ENCODE measurements around the gene PLEKHG5. TPM values are rescaled to one million over a fixed set of nuclear protein-coding genes. Genes with fewer than 3 reads are reported as not detected.

PLEKHG5 gene
- total and polyA plus RNA-seq, 11 donors = 7.2 to 20.2 (median 15.2) TPM

GRCh38 chr1:6491966-6492365 lies 499 bp upstream of the PLEKHG5 start:
- Histone ChIP-seq H3K9me3 (no peaks in the 10 kb centered on the region), H3K27me3 (peaks cover 0 to 20% (median 0%) of the 10 kb centered on the region in 9 donors), H3K36me3 (no peaks in the 10 kb centered on the region), H3K4me1 (peaks cover 3 to 82% (median 50%) of the 10 kb centered on the region in 12 donors), H3K4me3 (peak overlapping the region in 1 of 12 donors; percentile 4), H3K27ac (peak overlapping the region in 11 of 12 donors; percentile 51 to 86 (median 70))
- TF ChIP-seq CTCF (IDR thresholded peaks at IDR 0.05) = no peak
- no peak for TF ChIP-seq POLR2A (IDR thresholded peaks at IDR 0.05)
- DNase-seq = no peak
- intact Hi-C loops (cut with DNase I) = loop anchor here in 1 of 10 donors (10.0 kb wide), 1 partner anchor 133 kb away; the partner anchor contains the start of gene THAP3
- WGBS, 4 donors = 53 to 80% (median 58%) methylated on average over 9 to 10 of the region's 10 CpGs
- no peak for ATAC-seq

DNA sequence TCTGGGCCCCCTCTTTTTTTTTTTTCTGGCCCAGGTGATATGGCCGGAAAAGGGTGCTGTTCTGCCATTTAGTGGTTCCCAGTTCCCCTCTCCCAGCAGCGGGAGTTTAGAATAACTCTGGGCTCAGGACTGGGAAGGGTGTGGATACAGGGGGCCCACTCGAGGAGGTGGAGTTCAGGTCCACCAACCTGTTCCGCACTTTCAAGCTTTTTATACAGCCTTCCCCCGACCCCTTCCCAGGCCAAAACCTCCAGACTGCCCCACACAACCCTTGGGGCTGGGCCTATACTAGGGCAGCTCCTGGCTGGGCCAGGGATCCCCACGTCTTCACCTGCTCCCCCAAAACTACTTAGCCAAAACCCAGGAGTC lies 402 bp downstream of the PLEKHG5 start:
- DNase-seq (no peak), ATAC-seq (no peak)
- peak overlapping the region in 11 of 12 donors; percentile 64 to 86 (median 77) for H3K27ac ChIP-seq
- intact Hi-C loops (cut with DNase I) = loop anchor here in 1 of 10 donors (10.0 kb wide), 1 partner anchor 134 kb away; the partner anchor contains the start of gene THAP3
- 32 to 53% (median 39%) methylated on average over 6 of the region's 6 CpGs for WGBS, 4 donors
- no peaks in the 10 kb centered on the region for H3K9me3 ChIP-seq
- no peaks in the 10 kb centered on the region for H3K36me3 ChIP-seq
- peak overlapping the region; percentile 40 to 81 (median 64) for H3K4me3 ChIP-seq
- H3K27me3 ChIP-seq = peaks cover 0 to 17% (median 0%) of the 10 kb centered on the region in 9 donors
- no peak for TF ChIP-seq CTCF (IDR thresholded peaks at IDR 0.05)
- TF ChIP-seq POLR2A (IDR thresholded peaks at IDR 0.05) = no peak
- H3K4me1 ChIP-seq = peaks cover 3 to 81% (median 46%) of the 10 kb centered on the region in 12 donors

GRCh38 chr1:6490181-6491080 lies 1.0 kb downstream of the PLEKHG5 start:
- Histone ChIP-seq H3K27ac (peak overlapping the region in 11 of 12 donors; percentile 64 to 86 (median 77)), H3K36me3 (no peaks in the 10 kb centered on the region), H3K9me3 (no peaks in the 10 kb centered on the region), H3K27me3 (peaks cover 0 to 20% (median 0%) of the 10 kb centered on the region in 9 donors), H3K4me3 (peak overlapping the region; percentile 40 to 81 (median 64)), H3K4me1 (peaks cover 3 to 81% (median 49%) of the 10 kb centered on the region in 12 donors)
- 0 to 3% (median 1%) methylated on average over 40 to 70 of the region's 70 CpGs for WGBS, 4 donors
- TF ChIP-seq POLR2A (IDR thresholded peaks at IDR 0.05) (no peak), CTCF (IDR thresholded peaks at IDR 0.05) (peak in 2 of 12 donors; percentile 29 to 40)
- peak; percentile 61 to 80 (median 68) for DNase-seq
- peak in 3 of 4 donors; percentile 55 to 71 (median 67) for ATAC-seq
- intact Hi-C loops (cut with DNase I) = loop anchor here in 1 of 10 donors (10.0 kb wide), 1 partner anchor 134 kb away; the partner anchor contains the start of gene THAP3

DNA sequence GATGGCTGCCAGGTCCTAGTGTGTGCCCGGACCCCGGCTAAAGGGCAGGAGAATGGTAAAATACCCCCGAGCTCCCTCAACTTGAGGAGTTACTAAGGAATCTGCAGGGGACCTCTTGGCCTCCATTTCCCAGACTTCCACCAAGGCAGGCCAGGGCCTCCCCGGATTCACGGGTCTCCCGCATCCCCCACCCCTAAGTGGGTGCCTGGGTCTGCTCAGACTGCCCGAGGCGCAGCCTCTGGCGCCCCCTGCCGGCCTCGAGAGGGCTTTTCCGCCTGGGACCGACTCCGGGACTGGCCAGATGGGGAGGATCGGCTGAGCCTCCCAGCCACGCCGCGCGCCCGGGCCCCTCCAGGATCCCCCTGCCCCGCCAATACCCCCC lies 1.7 kb downstream of the PLEKHG5 start:
- ATAC-seq (peak; percentile 28 to 69 (median 52)), DNase-seq (peak; percentile 64 to 86 (median 72))
- Histone ChIP-seq H3K9me3 (no peaks in the 10 kb centered on the region), H3K36me3 (no peaks in the 10 kb centered on the region), H3K4me3 (peak overlapping the region; percentile 40 to 81 (median 64)), H3K27me3 (peaks cover 0 to 27% (median 4%) of the 10 kb centered on the region in 9 donors), H3K27ac (peak overlapping the region in 9 of 12 donors; percentile 64 to 86 (median 77)), H3K4me1 (peaks cover 3 to 80% (median 50%) of the 10 kb centered on the region in 12 donors)
- 14 to 37% (median 15%) methylated on average over 7 to 21 of the region's 21 CpGs for WGBS, 4 donors
- TF ChIP-seq POLR2A (IDR thresholded peaks at IDR 0.05) (no peak), CTCF (IDR thresholded peaks at IDR 0.05) (peak; percentile 86 to 97 (median 92))
- intact Hi-C loops (cut with DNase I) = loop anchor here in 9 of 10 donors (5.0 to 10.0 kb wide), 7 partner anchors 33 to 158 kb away; partner anchors contain the start of genes NOL9 (in 2 of the 9), TAS1R1 (in 1 of the 9) and THAP3 (in 1 of the 9)

Data from heart left ventricle (tissue), 16 donors.